A549 (cell line): Measurements from ENCODE around the gene MED13L. TPM values are rescaled to one million over a fixed set of nuclear protein-coding genes. Genes with fewer than 3 reads are reported as not detected.

Source experiments
- ATAC-seq, 2 experiments: fragments of 200-7000 bp in 1 of 2; fragments of >200 bp in 1 of 2; cut with Nextera tagmentation in 1 of 2; cut with Tn5 transposase in 1 of 2; 3 replicates each; pipeline versions ENCODE4 v1.8.0 to v1.9.1; 2018 to 2020; ENCODE audit warnings: mild to moderate bottlenecking in 1 of 2, moderate library complexity in 1 of 2
- CTCF ChIA-PET: fragments of 300-600 bp; sonication (Branson Sonifier 250); formaldehyde crosslinking; extraction: SDS; loops from one replicate; lab custom pipeline; 2021; ENCODE audit warnings: antibody characterized with exemption, inconsistent platforms; lab: Yijun Ruan, JAX
- POLR2A ChIA-PET: fragments of 350-600 bp; formaldehyde crosslinking; extraction: SDS; loops from one replicate; lab custom pipeline; 2021; ENCODE audit warnings: antibody characterized with exemption, inconsistent platforms; lab: Yijun Ruan, JAX
- DNase-seq, 2 experiments: peaks; one replicate each; pipeline versions ENCODE4 v3.0.0 to v3.0.0-alpha.2; 2011 to 2016; ENCODE audit warnings: low read depth in 1 of 2, low spot score in 1 of 2
- FAIRE-seq: peaks from 2 replicates; lab custom pipeline; 2011; peaks lifted over from hg19 to GRCh38; lab: Jason Lieb, UNC
- H3K27ac ChIP-seq, 2 experiments: fragments of >200 bp; sonication (Bioruptor Twin); formaldehyde crosslinking; 3 replicates each; pipeline ENCODE4 v1.5.1; 2016 to 2017
- H3K4me1 ChIP-seq: fragments of >200 bp; sonication (Bioruptor Twin); formaldehyde crosslinking; 3 replicates; pipeline ENCODE4 v1.6.1; 2016
- H3K4me2 ChIP-seq: fragments of >200 bp; sonication (Bioruptor Twin); formaldehyde crosslinking; 3 replicates; pipeline ENCODE4 v1.6.1; 2016
- H3K4me3 ChIP-seq: fragments of >200 bp; sonication (Bioruptor Twin); formaldehyde crosslinking; 3 replicates; pipeline ENCODE4 v1.5.1; 2016
- H3K9me3 ChIP-seq: fragments of >200 bp; sonication (Bioruptor Twin); formaldehyde crosslinking; 3 replicates; pipeline ENCODE4 v1.6.1; 2016
- CBX8 ChIP-seq: fragments of 200-600 bp; sonication (generic); IDR thresholded peaks from 2 replicates; pipeline ENCODE4 v1.6.1; 2016
- CHD4 ChIP-seq: fragments of 200-600 bp; sonication (generic); IDR thresholded peaks from 2 replicates; pipeline ENCODE4 v1.6.1; 2016; ENCODE audit warnings: antibody characterized with exemption, mild to moderate bottlenecking, borderline replicate concordance
- EHF ChIP-seq: fragments of 250-450 bp; sonication (Bioruptor Pico); IDR thresholded peaks from 2 replicates; pipeline ENCODE4 v1.5.0; 2020; ENCODE audit warnings: mild to moderate bottlenecking
- FOSB ChIP-seq: fragments of 250-450 bp; sonication (Bioruptor Pico); IDR thresholded peaks from 2 replicates; pipeline ENCODE4 v1.5.0; 2020; ENCODE audit warnings: mild to moderate bottlenecking, moderate library complexity
- HOXA7 ChIP-seq: fragments of 250-450 bp; sonication (Bioruptor Pico); IDR thresholded peaks from 2 replicates; pipeline ENCODE4 v1.5.0; 2020; ENCODE audit warnings: mild to moderate bottlenecking, moderate library complexity
- MAFK ChIP-seq: fragments of 450-650 bp; IDR thresholded peaks from 2 replicates; pipeline ENCODE4 v1.6.1; 2014; ENCODE audit not compliant: partially characterized antibody
- MAZ ChIP-seq: fragments of 150-350 bp; IDR thresholded peaks from 2 replicates; pipeline ENCODE4 v1.6.1; 2014; ENCODE audit warnings: antibody characterized with exemption, low read depth, low read length, borderline replicate concordance
- NFE2L2 ChIP-seq: fragments of 150-350 bp; conservative IDR thresholded peaks from 2 replicates; pipeline ENCODE4 v1.6.1; 2014; ENCODE audit warnings: low read length
- NR3C1 ChIP-seq: fragments of >200 bp; sonication (Bioruptor Twin); formaldehyde crosslinking; IDR thresholded peaks from 3 replicates; pipeline ENCODE4 v1.6.1; 2017
- PHF8 ChIP-seq: fragments of 200-600 bp; sonication (generic); IDR thresholded peaks from 2 replicates; pipeline ENCODE4 v1.6.1; 2016; ENCODE audit warnings: low read depth, mild to moderate bottlenecking, antibody characterized with exemption, moderate library complexity, borderline replicate concordance
- POLR2A ChIP-seq: IDR thresholded peaks from 2 replicates; pipeline ENCODE4 v1.6.1; 2012; ENCODE audit warnings: mild to moderate bottlenecking, low read length
- POLR2AphosphoS2 ChIP-seq: conservative IDR thresholded peaks from 2 replicates; pipeline ENCODE4 v1.6.1; 2012; ENCODE audit warnings: low read length, improper control_type of control experiment, inconsistent platforms
- RAD21 ChIP-seq, 2 experiments: fragments of >200 bp in 1 of 2; sonication (Bioruptor Twin) in 1 of 2; formaldehyde crosslinking in 1 of 2; IDR thresholded peaks in 1 of 2; conservative IDR thresholded peaks in 1 of 2; 2 replicates in 1 of 2; 3 replicates in 1 of 2; pipeline ENCODE4 v1.6.1; 2012 to 2018; ENCODE audit warnings: inconsistent platforms in 1 of 2
- RARB ChIP-seq: fragments of 250-450 bp; sonication (Bioruptor Pico); IDR thresholded peaks from 2 replicates; pipeline ENCODE4 v1.8.0; 2021; ENCODE audit warnings: mild to moderate bottlenecking, moderate library complexity
- RCOR1 ChIP-seq: fragments of 150-350 bp; IDR thresholded peaks from 2 replicates; pipeline ENCODE4 v1.6.1; 2014; ENCODE audit warnings: antibody characterized with exemption, low read length, low read depth
- RNF2 ChIP-seq: fragments of 200-600 bp; sonication (generic); IDR thresholded peaks from 2 replicates; pipeline ENCODE4 v1.6.1; 2016; ENCODE audit warnings: low read depth, mild to moderate bottlenecking, antibody characterized with exemption, moderate library complexity, borderline replicate concordance
- SMC3 ChIP-seq: fragments of >200 bp; sonication (Bioruptor Twin); formaldehyde crosslinking; IDR thresholded peaks from 3 replicates; pipeline ENCODE4 v1.6.1; 2018; ENCODE audit warnings: inconsistent platforms
- ZC3H11A ChIP-seq: fragments of 450-650 bp; IDR thresholded peaks from 2 replicates; pipeline ENCODE4 v1.6.1; 2014; ENCODE audit warnings: antibody characterized with exemption, mild to moderate bottlenecking
- WGBS: methylation state at CpG from one replicate; pipeline ENCODE4 v1.1.6; 2017; ENCODE audit errors: missing lambda C conversion rate; 5-methylcytosine and 5-hydroxymethylcytosine counted together
- polyA plus RNA-seq, 4 experiments: library from polyadenylated mRNA; depleted of rRNA in 3 of 4; stranded (reverse); fragments of >200 nt; fragmentation: RNase III in 1 of 4; extraction: RNeasy Plus Mini Kit Qiagen cat#74134 plus additional on column Dnase treatment in 1 of 4; gene quantifications; 2 replicates in 3 of 4; 3 replicates in 1 of 4; pipeline ENCODE4 v1.2.3, GENCODE V29; 2011 to 2017
- TF ChIP-seq, protein P1 (sequence below): fragments of 250-450 bp; sonication (Bioruptor Pico); IDR thresholded peaks from 2 replicates; pipeline ENCODE4 v1.5.0; 2021; ENCODE audit warnings: mild to moderate bottlenecking, moderate library complexity, borderline replicate concordance
- TF ChIP-seq, protein P2 (sequence below): fragments of 150-350 bp; IDR thresholded peaks from 2 replicates; pipeline ENCODE4 v1.6.1; 2014; ENCODE audit warnings: low read depth, mild to moderate bottlenecking, low read length
- TF ChIP-seq, protein P3 (sequence below): fragments of 450-650 bp; IDR thresholded peaks from 2 replicates; pipeline ENCODE4 v1.6.1; 2014; ENCODE audit warnings: antibody characterized with exemption
- TF ChIP-seq, protein P4 (sequence below): fragments of >200 bp; sonication (Bioruptor Twin); formaldehyde crosslinking; IDR thresholded peaks from 3 replicates; pipeline ENCODE4 v1.5.1; 2016
- TF ChIP-seq, protein P5 (sequence below): fragments of 250-450 bp; sonication (Bioruptor Pico); IDR thresholded peaks from 2 replicates; pipeline ENCODE4 v1.5.0; 2020; ENCODE audit warnings: low read depth, mild to moderate bottlenecking, moderate library complexity

MED13L gene
- polyA plus RNA-seq, 2 of the 4 experiments (the other 2 are of a cell fraction): 23.2 to 134 TPM

DNA sequence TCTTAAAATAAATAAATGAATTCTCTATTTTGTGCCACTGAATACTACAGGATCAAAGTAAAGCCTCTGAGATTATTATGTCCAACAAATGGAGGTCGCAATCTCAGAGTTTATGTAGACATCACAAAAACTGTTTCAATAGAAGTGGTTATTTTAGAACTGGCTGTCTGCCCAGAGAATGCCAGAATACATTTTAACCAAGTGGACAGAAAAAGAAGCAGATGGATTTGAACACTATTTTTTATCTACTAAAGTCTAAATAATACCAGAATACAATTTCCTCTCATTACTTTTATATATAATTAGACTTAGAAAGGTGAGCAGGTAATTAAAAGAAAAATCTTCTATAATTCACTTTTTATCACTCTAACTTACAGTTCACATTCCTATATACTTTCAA is 118.3 kb downstream of the MED13L start:
- TF ChIP-seq EHF: no peak
- TF ChIP-seq, protein P1, sequence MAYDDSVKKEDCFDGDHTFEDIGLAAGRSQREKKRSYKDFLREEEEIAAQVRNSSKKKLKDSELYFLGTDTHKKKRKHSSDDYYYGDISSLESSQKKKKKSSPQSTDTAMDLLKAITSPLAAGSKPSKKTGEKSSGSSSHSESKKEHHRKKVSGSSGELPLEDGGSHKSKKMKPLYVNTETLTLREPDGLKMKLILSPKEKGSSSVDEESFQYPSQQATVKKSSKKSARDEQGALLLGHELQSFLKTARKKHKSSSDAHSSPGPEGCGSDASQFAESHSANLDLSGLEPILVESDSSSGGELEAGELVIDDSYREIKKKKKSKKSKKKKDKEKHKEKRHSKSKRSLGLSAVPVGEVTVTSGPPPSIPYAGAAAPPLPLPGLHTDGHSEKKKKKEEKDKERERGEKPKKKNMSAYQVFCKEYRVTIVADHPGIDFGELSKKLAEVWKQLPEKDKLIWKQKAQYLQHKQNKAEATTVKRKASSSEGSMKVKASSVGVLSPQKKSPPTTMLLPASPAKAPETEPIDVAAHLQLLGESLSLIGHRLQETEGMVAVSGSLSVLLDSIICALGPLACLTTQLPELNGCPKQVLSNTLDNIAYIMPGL: 0 out of 2 replicates have a peak, but pooled peaks have one; percentile 12
- FAIRE-seq (peak; percentile 13), DNase-seq (no peak), ATAC-seq (no peak)
- Histone ChIP-seq H3K4me2 (peak overlapping the region; percentile 52), H3K4me1 (peaks cover 51% of the 10 kb centered on the region), H3K27ac (no peak overlapping the region), H3K9me3 (no peaks in the 10 kb centered on the region), H3K4me3 (no peak overlapping the region)
- ChIA-PET POLR2A (no interaction called here), CTCF (interaction anchor here (1.2 to 1.5 kb wide), 3 partner anchors 10 to 117 kb away, joined by 3 to 4 read pairs (median 3); no protein-coding TSS in a partner anchor)
- WGBS: 32% methylated on average over 1 of the region's 1 CpG

DNA sequence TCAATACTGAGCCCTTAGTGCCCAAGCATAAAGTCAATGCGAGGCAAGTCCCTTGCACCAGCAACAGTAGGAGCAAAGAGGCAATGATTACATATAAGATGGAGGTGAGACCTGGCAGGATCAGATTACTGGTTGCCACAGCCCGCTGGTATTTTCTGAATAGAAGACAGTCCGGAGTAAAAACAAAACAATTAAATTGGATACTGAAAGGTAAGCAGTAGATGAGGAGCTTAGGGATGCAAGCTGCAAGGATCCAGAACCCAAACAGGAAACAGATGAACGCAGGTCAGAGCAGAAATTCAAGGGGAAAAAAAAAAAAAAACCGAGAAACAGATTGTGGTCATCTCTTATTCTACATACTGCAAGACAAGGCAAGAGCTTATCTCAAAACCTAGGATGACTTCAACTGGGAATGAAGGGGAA is 119.6 kb downstream of the MED13L start:
- ChIA-PET CTCF (interaction anchor here (0.7 to 1.7 kb wide), 2 partner anchors 17 to 89 kb away, joined by 4 to 5 read pairs; no protein-coding TSS in a partner anchor), POLR2A (no interaction called here)
- no peak overlapping the region for H3K4me3 ChIP-seq
- H3K4me1 ChIP-seq: peaks cover 59% of the 10 kb centered on the region
- no peak overlapping the region for H3K4me2 ChIP-seq
- TF ChIP-seq RAD21 (conservative IDR thresholded peaks at IDR 0.05 in 1 of 2, IDR thresholded peaks at IDR 0.05 in 1 of 2) (no peak), RCOR1 (no peak), PHF8 (no peak), MAZ (no peak), HOXA7 (CRISPR knock-in tag) (no peak), CBX8 (no peak), EHF (no peak)
- TF ChIP-seq, protein P2, sequence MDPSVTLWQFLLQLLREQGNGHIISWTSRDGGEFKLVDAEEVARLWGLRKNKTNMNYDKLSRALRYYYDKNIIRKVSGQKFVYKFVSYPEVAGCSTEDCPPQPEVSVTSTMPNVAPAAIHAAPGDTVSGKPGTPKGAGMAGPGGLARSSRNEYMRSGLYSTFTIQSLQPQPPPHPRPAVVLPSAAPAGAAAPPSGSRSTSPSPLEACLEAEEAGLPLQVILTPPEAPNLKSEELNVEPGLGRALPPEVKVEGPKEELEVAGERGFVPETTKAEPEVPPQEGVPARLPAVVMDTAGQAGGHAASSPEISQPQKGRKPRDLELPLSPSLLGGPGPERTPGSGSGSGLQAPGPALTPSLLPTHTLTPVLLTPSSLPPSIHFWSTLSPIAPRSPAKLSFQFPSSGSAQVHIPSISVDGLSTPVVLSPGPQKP: no peak
- no peak for ATAC-seq
- 77% methylated on average over 5 of the region's 5 CpGs for WGBS
- FAIRE-seq: no peak
- no peak overlapping the region for H3K27ac ChIP-seq
- no peak for DNase-seq
- H3K9me3 ChIP-seq: no peaks in the 10 kb centered on the region

DNA sequence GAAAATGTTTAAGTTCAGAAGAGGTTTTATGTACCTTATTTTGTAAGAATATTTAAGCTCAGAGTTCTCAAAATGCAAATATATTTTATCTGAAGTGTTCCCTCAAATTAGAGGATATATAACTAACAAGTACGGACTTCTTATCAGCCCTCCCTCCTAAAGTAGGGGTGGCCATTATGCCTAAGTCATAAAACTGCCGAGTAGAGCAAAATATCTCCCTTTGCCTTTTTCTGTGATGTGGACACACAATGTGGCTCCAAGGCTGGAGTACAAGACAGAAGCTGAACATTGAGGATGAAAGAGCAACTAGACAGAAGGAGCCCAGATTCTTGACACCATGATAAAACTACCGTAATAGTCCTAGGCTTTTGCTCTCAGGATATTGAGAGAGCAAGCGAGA is 120.9 kb downstream of the MED13L start:
- ATAC-seq: no peak
- no peak overlapping the region for H3K27ac ChIP-seq
- H3K4me2 ChIP-seq: no peak overlapping the region
- H3K4me3 ChIP-seq: no peak overlapping the region
- POLR2A ChIA-PET: no interaction called here
- no peak for TF ChIP-seq RNF2
- TF ChIP-seq MAFK: peak; percentile 66
- 94% methylated on average over 4 of the region's 4 CpGs for WGBS
- no peak for DNase-seq
- H3K9me3 ChIP-seq: no peaks in the 10 kb centered on the region
- H3K4me1 ChIP-seq: peaks cover 61% of the 10 kb centered on the region
- CTCF ChIA-PET: interaction anchor here (1.7 kb wide), 1 partner anchor 16 kb away, joined by 5 read pairs; no protein-coding TSS in a partner anchor
- FAIRE-seq: no peak

DNA sequence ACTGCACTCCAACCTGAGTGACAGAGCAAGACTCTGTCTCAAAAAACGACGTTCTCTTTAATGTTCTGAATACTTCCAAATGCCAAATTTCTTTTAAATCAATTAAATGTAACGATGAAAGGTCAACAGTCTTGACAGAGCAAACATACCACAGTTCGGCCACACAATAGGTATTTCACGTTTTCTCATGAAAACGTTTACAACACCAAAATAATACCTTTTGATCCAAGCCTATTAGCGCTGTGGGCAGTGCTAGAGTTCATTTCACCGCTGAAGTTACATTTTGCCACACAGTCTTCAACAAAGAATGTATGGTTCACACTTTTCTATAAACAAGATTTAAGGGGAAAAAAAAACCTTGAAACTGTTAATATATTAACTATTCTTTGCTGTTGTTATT is 122.1 kb downstream of the MED13L start:
- Histone ChIP-seq H3K27ac (no peak overlapping the region), H3K4me3 (no peak overlapping the region), H3K4me1 (peaks cover 52% of the 10 kb centered on the region), H3K9me3 (no peaks in the 10 kb centered on the region), H3K4me2 (no peak overlapping the region)
- WGBS: 85% methylated on average over 8 of the region's 8 CpGs
- ChIA-PET CTCF (no interaction called here), POLR2A (no interaction called here)
- no peak for DNase-seq
- no peak for ATAC-seq
- FAIRE-seq: no peak
- no peak for TF ChIP-seq RARB (CRISPR knock-in tag)
- no peak for TF ChIP-seq RAD21 (conservative IDR thresholded peaks at IDR 0.05 in 1 of 2, IDR thresholded peaks at IDR 0.05 in 1 of 2)
- TF ChIP-seq, protein P3, sequence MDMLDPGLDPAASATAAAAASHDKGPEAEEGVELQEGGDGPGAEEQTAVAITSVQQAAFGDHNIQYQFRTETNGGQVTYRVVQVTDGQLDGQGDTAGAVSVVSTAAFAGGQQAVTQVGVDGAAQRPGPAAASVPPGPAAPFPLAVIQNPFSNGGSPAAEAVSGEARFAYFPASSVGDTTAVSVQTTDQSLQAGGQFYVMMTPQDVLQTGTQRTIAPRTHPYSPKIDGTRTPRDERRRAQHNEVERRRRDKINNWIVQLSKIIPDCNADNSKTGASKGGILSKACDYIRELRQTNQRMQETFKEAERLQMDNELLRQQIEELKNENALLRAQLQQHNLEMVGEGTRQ: no peak
- no peak for TF ChIP-seq POLR2A
- no peak for TF ChIP-seq CHD4
- TF ChIP-seq SMC3: no peak
- no peak for TF ChIP-seq ZC3H11A
- TF ChIP-seq, protein P4, sequence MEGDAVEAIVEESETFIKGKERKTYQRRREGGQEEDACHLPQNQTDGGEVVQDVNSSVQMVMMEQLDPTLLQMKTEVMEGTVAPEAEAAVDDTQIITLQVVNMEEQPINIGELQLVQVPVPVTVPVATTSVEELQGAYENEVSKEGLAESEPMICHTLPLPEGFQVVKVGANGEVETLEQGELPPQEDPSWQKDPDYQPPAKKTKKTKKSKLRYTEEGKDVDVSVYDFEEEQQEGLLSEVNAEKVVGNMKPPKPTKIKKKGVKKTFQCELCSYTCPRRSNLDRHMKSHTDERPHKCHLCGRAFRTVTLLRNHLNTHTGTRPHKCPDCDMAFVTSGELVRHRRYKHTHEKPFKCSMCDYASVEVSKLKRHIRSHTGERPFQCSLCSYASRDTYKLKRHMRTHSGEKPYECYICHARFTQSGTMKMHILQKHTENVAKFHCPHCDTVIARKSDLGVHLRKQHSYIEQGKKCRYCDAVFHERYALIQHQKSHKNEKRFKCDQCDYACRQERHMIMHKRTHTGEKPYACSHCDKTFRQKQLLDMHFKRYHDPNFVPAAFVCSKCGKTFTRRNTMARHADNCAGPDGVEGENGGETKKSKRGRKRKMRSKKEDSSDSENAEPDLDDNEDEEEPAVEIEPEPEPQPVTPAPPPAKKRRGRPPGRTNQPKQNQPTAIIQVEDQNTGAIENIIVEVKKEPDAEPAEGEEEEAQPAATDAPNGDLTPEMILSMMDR: no peak
- no peak for TF ChIP-seq FOSB (CRISPR knock-in tag)
- TF ChIP-seq, protein P2: no peak
- no peak for TF ChIP-seq POLR2AphosphoS2
- TF ChIP-seq NFE2L2: no peak
- TF ChIP-seq, protein P5, sequence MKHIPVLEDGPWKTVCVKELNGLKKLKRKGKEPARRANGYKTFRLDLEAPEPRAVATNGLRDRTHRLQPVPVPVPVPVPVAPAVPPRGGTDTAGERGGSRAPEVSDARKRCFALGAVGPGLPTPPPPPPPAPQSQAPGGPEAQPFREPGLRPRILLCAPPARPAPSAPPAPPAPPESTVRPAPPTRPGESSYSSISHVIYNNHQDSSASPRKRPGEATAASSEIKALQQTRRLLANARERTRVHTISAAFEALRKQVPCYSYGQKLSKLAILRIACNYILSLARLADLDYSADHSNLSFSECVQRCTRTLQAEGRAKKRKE: no peak
- no peak for TF ChIP-seq RNF2
- TF ChIP-seq NR3C1: no peak
